Body of pancreas (tissue), 4 donors: Measurements from ENCODE around the gene TMEM229A.

Experiments used
- CTCF ChIP-seq, 7 experiments: fragments of 450-650 bp in 4 of 7; fragments of 200-600 bp in 3 of 7; sonication (generic) in 3 of 7; IDR thresholded peaks; one replicate each; pipeline ENCODE4 v1.5.1; 2016 to 2019; ENCODE audit warnings: antibody characterized with exemption in 7 of 7
- POLR2A ChIP-seq, 3 donors: fragments of 450-650 bp; IDR thresholded peaks; one replicate each; pipeline ENCODE4 v1.6.1; 2016; ENCODE audit warnings: antibody characterized with exemption in 3 of 3, mild to moderate bottlenecking in 2 of 3

GRCh38 chr7:124031919-124032318 lies 948 bp downstream of the TMEM229A start:
- no peak for TF ChIP-seq CTCF (IDR thresholded peaks at IDR 0.05)
- no peak for TF ChIP-seq POLR2A (IDR thresholded peaks at IDR 0.05)
